H9 (cell line): ENCODE measurements around the gene PIN1. TPM values are rescaled to one million over a fixed set of nuclear protein-coding genes. Genes with fewer than 3 reads are reported as not detected.

Experiments used
- DNase-seq: peaks from one replicate; pipeline ENCODE4 v3.0.0-alpha.2; 2017
- H2AFZ ChIP-seq: one replicate; pipeline ENCODE4 v1.6.1; 2013; ENCODE audit warnings: mild to moderate bottlenecking, low read length, control low read depth, moderate library complexity
- H2AK5ac ChIP-seq: 2 replicates; pipeline ENCODE4 v1.6.1; 2013; ENCODE audit warnings: low read length, control low read depth, mixed read lengths; ENCODE audit not compliant: insufficient read length
- H2BK120ac ChIP-seq: one replicate; pipeline ENCODE4 v1.6.1; 2013; ENCODE audit warnings: low read depth, mild to moderate bottlenecking, low read length, control low read depth, inconsistent platforms; ENCODE audit not compliant: poor library complexity, severe bottlenecking
- H2BK12ac ChIP-seq: 2 replicates; pipeline ENCODE4 v1.6.1; 2013; ENCODE audit warnings: low read length, control low read depth, mixed read lengths, low read depth; ENCODE audit not compliant: insufficient read length
- H2BK15ac ChIP-seq: 2 replicates; pipeline ENCODE4 v1.6.1; 2013; ENCODE audit warnings: low read depth, low read length, control low read depth
- H2BK20ac ChIP-seq: one replicate; pipeline ENCODE4 v1.6.1; 2013; ENCODE audit warnings: low read depth, mild to moderate bottlenecking, low read length, control low read depth, inconsistent platforms; ENCODE audit not compliant: poor library complexity, severe bottlenecking
- H2BK5ac ChIP-seq: 2 replicates; pipeline ENCODE4 v1.6.1; 2013; ENCODE audit warnings: low read length, control low read depth, mixed read lengths; ENCODE audit not compliant: insufficient read length
- H3K14ac ChIP-seq: 2 replicates; pipeline ENCODE4 v1.6.1; 2013; ENCODE audit warnings: low read length, control low read depth; ENCODE audit not compliant: insufficient read depth
- H3K18ac ChIP-seq: 2 replicates; pipeline ENCODE4 v1.6.1; 2013; ENCODE audit warnings: low read depth, mild to moderate bottlenecking, mixed read lengths, low read length, control low read depth; ENCODE audit not compliant: insufficient read length
- H3K23ac ChIP-seq: 2 replicates; pipeline ENCODE4 v1.6.1; 2013; ENCODE audit warnings: low read length, control low read depth, mixed read lengths, low read depth; ENCODE audit not compliant: insufficient read length
- H3K23me2 ChIP-seq: 2 replicates; pipeline ENCODE4 v1.6.1; 2013; ENCODE audit warnings: low read depth, mild to moderate bottlenecking, mixed read lengths, low read length, control low read depth; ENCODE audit not compliant: insufficient read length, poor library complexity, severe bottlenecking
- H3K27ac ChIP-seq: 2 replicates; pipeline ENCODE4 v1.5.1; 2013; ENCODE audit warnings: low read length, control low read depth, mixed read lengths, low read depth; ENCODE audit not compliant: insufficient read length
- H3K27me3 ChIP-seq: 2 replicates; pipeline ENCODE4 v1.6.1; 2013; ENCODE audit warnings: low read length, control low read depth, inconsistent platforms; ENCODE audit not compliant: insufficient read depth
- H3K4ac ChIP-seq: 2 replicates; pipeline ENCODE4 v1.6.1; 2013; ENCODE audit warnings: low read depth, mild to moderate bottlenecking, control low read depth, inconsistent platforms, low read length, moderate library complexity
- H3K4me1 ChIP-seq: 2 replicates; pipeline ENCODE4 v1.6.1; 2013; ENCODE audit warnings: low read length, control low read depth, inconsistent platforms; ENCODE audit not compliant: insufficient read depth
- H3K4me2 ChIP-seq: 2 replicates; pipeline ENCODE4 v1.6.1; 2013; ENCODE audit warnings: low read length, control low read depth, mixed read lengths; ENCODE audit not compliant: insufficient read length, insufficient read depth
- H3K56ac ChIP-seq: 2 replicates; pipeline ENCODE4 v1.6.1; 2013; ENCODE audit warnings: low read depth, mild to moderate bottlenecking, mixed read lengths, low read length, control low read depth; ENCODE audit not compliant: insufficient read length
- H3K79me1 ChIP-seq: 2 replicates; pipeline ENCODE4 v1.6.1; 2013; ENCODE audit warnings: low read depth, mild to moderate bottlenecking, moderate library complexity, low read length, control low read depth, inconsistent platforms; ENCODE audit not compliant: insufficient read depth, poor library complexity, severe bottlenecking
- H3K79me2 ChIP-seq: 2 replicates; pipeline ENCODE4 v1.6.1; 2013; ENCODE audit warnings: low read length, control low read depth, inconsistent platforms; ENCODE audit not compliant: insufficient read depth
- H3K9ac ChIP-seq: 2 replicates; pipeline ENCODE4 v1.6.1; 2013; ENCODE audit warnings: low read length, control low read depth, mixed read lengths; ENCODE audit not compliant: insufficient read length; ENCODE audit errors: extremely low read depth
- H3K9me3 ChIP-seq: one replicate; pipeline ENCODE4 v1.6.1; 2013; ENCODE audit warnings: low read depth, low read length, inconsistent platforms; ENCODE audit not compliant: control insufficient read depth
- H3T11ph ChIP-seq: one replicate; pipeline ENCODE4 v1.6.1; 2013; ENCODE audit warnings: mild to moderate bottlenecking, low read length, control low read depth, inconsistent platforms
- H4K20me1 ChIP-seq: one replicate; pipeline ENCODE4 v1.6.1; 2013; ENCODE audit not compliant: control insufficient read depth, insufficient read length, insufficient read depth
- H4K5ac ChIP-seq: 2 replicates; pipeline ENCODE4 v1.6.1; 2013; ENCODE audit warnings: low read depth, mild to moderate bottlenecking, mixed read lengths, low read length, control low read depth; ENCODE audit not compliant: insufficient read length
- H4K8ac ChIP-seq: replicated peaks from 2 replicates; pipeline ENCODE4 v1.6.1; 2013; ENCODE audit warnings: low read length, control low read depth, mixed read lengths, low read depth; ENCODE audit not compliant: insufficient read length
- H4K91ac ChIP-seq: 2 replicates; pipeline ENCODE4 v1.6.1; 2013; ENCODE audit warnings: low read depth, mild to moderate bottlenecking, moderate library complexity, mixed read lengths, low read length, control low read depth; ENCODE audit not compliant: insufficient read length
- H3K27ac Mint-ChIP-seq, 3 experiments: 2 replicates in 2 of 3; 3 replicates in 1 of 3; pipeline ENCODE4 v1.8.0; 2020 to 2021; ENCODE audit warnings: mixed read lengths in 3 of 3, mild to moderate bottlenecking in 1 of 3, moderate library complexity in 1 of 3
- H3K27me3 Mint-ChIP-seq: 2 replicates; pipeline ENCODE4 v1.8.0; 2021; ENCODE audit warnings: low read depth, mild to moderate bottlenecking, moderate library complexity, mixed read lengths
- H3K36me3 Mint-ChIP-seq, 3 experiments: 2 replicates in 2 of 3; 3 replicates in 1 of 3; pipeline ENCODE4 v1.8.0; 2020 to 2021; ENCODE audit warnings: low read depth in 3 of 3, mixed read lengths in 3 of 3; ENCODE audit not compliant: insufficient read depth in 1 of 3
- H3K4me1 Mint-ChIP-seq, 2 experiments: 2 replicates each; pipeline ENCODE4 v1.8.0; 2020; ENCODE audit warnings: mixed read lengths in 2 of 2
- H3K4me3 Mint-ChIP-seq, 2 experiments: 2 replicates in 1 of 2; 3 replicates in 1 of 2; pipeline ENCODE4 v1.8.0; 2020 to 2021; ENCODE audit warnings: mild to moderate bottlenecking in 2 of 2, mixed read lengths in 2 of 2, moderate library complexity in 1 of 2
- H3K9me3 Mint-ChIP-seq, 2 experiments: 2 replicates in 1 of 2; 3 replicates in 1 of 2; pipeline ENCODE4 v1.8.0; 2020; ENCODE audit warnings: mild to moderate bottlenecking in 2 of 2, mixed read lengths in 2 of 2, moderate library complexity in 1 of 2
- CTCF ChIP-seq: fragments of 200-600 bp; sonication (generic); conservative IDR thresholded peaks from 3 replicates; pipeline ENCODE4 v1.8.0; 2021; ENCODE audit warnings: antibody characterized with exemption, mild to moderate bottlenecking
- WGBS: extraction: QIAGEN DNeasy Blood & Tissue Kit; methylation state at CpG from one replicate; pipeline ENCODE4 v1.1.7; 2013; ENCODE audit warnings: missing lambda C conversion rate, low lambda C conversion rate, mixed read lengths; ENCODE audit not compliant: insufficient read length; ENCODE audit errors: extremely low coverage; 5-methylcytosine and 5-hydroxymethylcytosine counted together
- total RNA-seq: library from RNA; stranded (reverse); gene quantifications from 2 replicates; pipeline ENCODE4 v1.2.1, GENCODE V29; 2021

Gene PIN1
- total RNA-seq, 1 experiment from 2014 or later, result 110 TPM

DNA sequence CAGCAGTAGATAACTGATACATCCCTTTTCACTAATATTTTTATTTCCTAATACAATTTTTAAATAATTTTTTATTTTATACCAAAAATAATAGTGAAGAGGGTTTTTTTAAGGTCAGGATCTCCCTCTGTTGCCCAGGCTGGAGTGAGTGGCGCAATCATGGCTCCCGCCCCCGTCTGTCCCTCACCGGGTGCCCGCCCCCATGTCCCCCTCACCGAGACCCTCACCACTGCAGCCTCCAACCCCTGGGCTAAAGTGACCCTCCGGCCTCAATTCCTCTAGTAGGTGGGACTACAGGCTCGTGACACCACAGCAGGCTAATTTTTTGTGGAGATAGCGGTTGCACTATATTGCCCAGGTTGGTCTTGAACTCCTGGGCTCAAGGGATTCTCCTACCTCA, 48.8 kb upstream of the PIN1 start:
- Histone ChIP-seq H2BK20ac (no peak overlapping the region), H3K9me3 (no peaks in the 10 kb centered on the region), H3K4me2 (peak overlapping the region; percentile 23), H4K91ac (no peak overlapping the region), H3K79me1 (no peaks in the 10 kb centered on the region), H3K9ac (no peak overlapping the region), H3K18ac (peak overlapping the region; percentile 84), H3K4me1 (no peaks in the 10 kb centered on the region), H2BK5ac (no peak overlapping the region), H3K79me2 (no peaks in the 10 kb centered on the region), H4K5ac (no peak overlapping the region), H2BK12ac (no peak overlapping the region), H3K27me3 (no peaks in the 10 kb centered on the region), H3T11ph (no peak overlapping the region), H3K14ac (no peak overlapping the region), H4K8ac (no peak overlapping the region), H4K20me1 (no peaks in the 10 kb centered on the region), H3K4ac (no peak overlapping the region), H3K23ac (no peak overlapping the region), H3K23me2 (no peaks in the 10 kb centered on the region), H2BK15ac (no peak overlapping the region), H2AK5ac (no peak overlapping the region), H2BK120ac (no peak overlapping the region), H3K27ac (no peak overlapping the region), H2AFZ (no peak overlapping the region), H3K56ac (no peak overlapping the region)
- H3K4me3 Mint-ChIP-seq, result peak overlapping the region; percentile 79 to 87
- H3K4me1 Mint-ChIP-seq, result peaks cover 36 to 44% of the 10 kb centered on the region in 2 experiments
- no peak for TF ChIP-seq CTCF
- H3K27me3 Mint-ChIP-seq, result no peaks in the 10 kb centered on the region
- peaks cover 0 to 2% (median 0%) of the 10 kb centered on the region in 3 experiments; a peak in 3 of 7 replicates for H3K36me3 Mint-ChIP-seq
- H3K9me3 Mint-ChIP-seq, result peaks cover 0 to 2% of the 10 kb centered on the region in 2 experiments; a peak in 1 of 5 replicates
- DNase-seq, result no peak
- WGBS, result no CpG with 5 or more reads among the region's 9 CpGs
- H3K27ac Mint-ChIP-seq, result peak overlapping the region; percentile 65 to 98 (median 97); a peak in 5 of 7 replicates
